Natural killer cell (primary cell): ENCODE data around the gene OXCT2. TPM values are rescaled to one million over a fixed set of nuclear protein-coding genes. Genes with fewer than 3 reads are reported as not detected.

Experiments used
- ATAC-seq, 3 donors: fragments of 150-1000 bp in 2 of 3; fragments of 200-7000 bp in 1 of 3; cut with Tn5 transposase; 1 replicate in 1 of 3; 2 replicates in 2 of 3; pipeline ENCODE4 v1.10.0; 2021; ENCODE audit warnings: mild to moderate bottlenecking in 2 of 3, moderate library complexity in 2 of 3
- DNase-seq, 2 donors: peaks; one replicate each; pipeline versions ENCODE4 v3.0.0 to v3.0.0-alpha.2; 2013 to 2021; ENCODE audit warnings: mixed read lengths in 1 of 2
- H3K27ac ChIP-seq: one replicate; pipeline ENCODE4 v1.5.1; 2013; ENCODE audit warnings: mild to moderate bottlenecking, low read length
- H3K27me3 ChIP-seq: one replicate; pipeline ENCODE4 v1.6.1; 2013; ENCODE audit warnings: low read length; ENCODE audit not compliant: control insufficient read depth, insufficient read depth
- H3K36me3 ChIP-seq: one replicate; pipeline ENCODE4 v1.6.1; 2013; ENCODE audit warnings: low read length; ENCODE audit not compliant: control insufficient read depth, insufficient read depth
- H3K4me1 ChIP-seq: one replicate; pipeline ENCODE4 v1.6.1; 2013; ENCODE audit warnings: low read length; ENCODE audit not compliant: control insufficient read depth, insufficient read depth
- H3K4me3 ChIP-seq: one replicate; pipeline ENCODE4 v1.5.1; 2013; ENCODE audit warnings: low read length
- H3K9me3 ChIP-seq: one replicate; pipeline ENCODE4 v1.6.1; 2013; ENCODE audit warnings: low read length; ENCODE audit not compliant: control insufficient read depth, insufficient read depth
- H3K27ac Mint-ChIP-seq, 2 donors: one replicate each; pipeline ENCODE4 v1.8.0; 2022; ENCODE audit warnings: mild to moderate bottlenecking in 2 of 2, mixed read lengths in 2 of 2, moderate library complexity in 1 of 2
- H3K27me3 Mint-ChIP-seq, 2 donors: one replicate each; pipeline ENCODE4 v1.8.0; 2022; ENCODE audit warnings: low read depth in 2 of 2, mixed read lengths in 2 of 2
- H3K36me3 Mint-ChIP-seq: one replicate; pipeline ENCODE4 v1.8.0; 2022; ENCODE audit warnings: mixed read lengths
- H3K4me1 Mint-ChIP-seq, 2 donors: one replicate each; pipeline ENCODE4 v1.8.0; 2022; ENCODE audit warnings: mixed read lengths in 2 of 2
- H3K4me3 Mint-ChIP-seq: one replicate; pipeline ENCODE4 v1.8.0; 2022; ENCODE audit warnings: mild to moderate bottlenecking, moderate library complexity, mixed read lengths
- H3K9me3 Mint-ChIP-seq, 2 donors: one replicate each; pipeline ENCODE4 v1.8.0; 2022; ENCODE audit warnings: mixed read lengths in 2 of 2
- CTCF ChIP-seq: fragments of 200-600 bp; IDR thresholded peaks from one replicate; pipeline ENCODE4 v1.8.0; 2022; ENCODE audit warnings: antibody characterized with exemption
- WGBS: methylation state at CpG from one replicate; pipeline ENCODE4 v1.1.7; 2013; ENCODE audit warnings: missing lambda C conversion rate; ENCODE audit not compliant: insufficient coverage; 5-methylcytosine and 5-hydroxymethylcytosine counted together
- intact Hi-C: fragments of 100-400 bp; cut with micrococcal nuclease; formaldehyde crosslinking; loops from one replicate; pipeline ENCODE4 v1.14.2; 2022
- total RNA-seq, 4 donors: library from RNA; stranded (reverse); fragments of 120-200 nt in 1 of 4; gene quantifications; one replicate each; pipeline versions ENCODE4 v1.2.3 to v1.2.4, GENCODE V29; 2013 to 2022

The OXCT2 gene
- total RNA-seq, 3 donors from 2014 or later (not counting 1 experiment from before 2014, with no cell fraction given) = 0.42 to 2.2 (median 1.9) TPM

GRCh38 chr1:39760074-39761008 lies 10.8 kb downstream of the OXCT2 start:
- Mint-ChIP-seq H3K4me1 (peaks cover 4% of the 10 kb centered on the region in 2 donors), H3K4me3 (no peak overlapping the region), H3K9me3 (no peaks in the 10 kb centered on the region), H3K27ac (no peak overlapping the region), H3K27me3 (no peaks in the 10 kb centered on the region), H3K36me3 (peaks cover 5% of the 10 kb centered on the region)
- Histone ChIP-seq H3K4me1 (no peaks in the 10 kb centered on the region), H3K27ac (no peak overlapping the region), H3K9me3 (no peaks in the 10 kb centered on the region), H3K36me3 (peaks cover 25% of the 10 kb centered on the region), H3K4me3 (no peak overlapping the region), H3K27me3 (no peaks in the 10 kb centered on the region)
- no peak for ATAC-seq
- DNase-seq = no peak
- no peak for TF ChIP-seq CTCF
- intact Hi-C loops = no loop called here
- 96% methylated on average over 16 of the region's 16 CpGs for WGBS

- Histone ChIP-seq H3K27ac (no peak overlapping the region), H3K36me3 (peaks cover 35% of the 10 kb centered on the region), H3K27me3 (no peaks in the 10 kb centered on the region), H3K4me1 (no peaks in the 10 kb centered on the region), H3K9me3 (no peaks in the 10 kb centered on the region), H3K4me3 (no peak overlapping the region)
- Mint-ChIP-seq H3K4me3 (no peak overlapping the region), H3K4me1 (peaks cover 4% of the 10 kb centered on the region in 2 donors), H3K27me3 (no peaks in the 10 kb centered on the region), H3K36me3 (peaks cover 5% of the 10 kb centered on the region), H3K27ac (no peak overlapping the region), H3K9me3 (no peaks in the 10 kb centered on the region)
- intact Hi-C loops = no loop called here
- ATAC-seq (no peak), DNase-seq (no peak)
- TF ChIP-seq CTCF = no peak
Measured at GRCh38 chr1:39759436-39759726, 11.8 kb downstream of the OXCT2 start.

DNA sequence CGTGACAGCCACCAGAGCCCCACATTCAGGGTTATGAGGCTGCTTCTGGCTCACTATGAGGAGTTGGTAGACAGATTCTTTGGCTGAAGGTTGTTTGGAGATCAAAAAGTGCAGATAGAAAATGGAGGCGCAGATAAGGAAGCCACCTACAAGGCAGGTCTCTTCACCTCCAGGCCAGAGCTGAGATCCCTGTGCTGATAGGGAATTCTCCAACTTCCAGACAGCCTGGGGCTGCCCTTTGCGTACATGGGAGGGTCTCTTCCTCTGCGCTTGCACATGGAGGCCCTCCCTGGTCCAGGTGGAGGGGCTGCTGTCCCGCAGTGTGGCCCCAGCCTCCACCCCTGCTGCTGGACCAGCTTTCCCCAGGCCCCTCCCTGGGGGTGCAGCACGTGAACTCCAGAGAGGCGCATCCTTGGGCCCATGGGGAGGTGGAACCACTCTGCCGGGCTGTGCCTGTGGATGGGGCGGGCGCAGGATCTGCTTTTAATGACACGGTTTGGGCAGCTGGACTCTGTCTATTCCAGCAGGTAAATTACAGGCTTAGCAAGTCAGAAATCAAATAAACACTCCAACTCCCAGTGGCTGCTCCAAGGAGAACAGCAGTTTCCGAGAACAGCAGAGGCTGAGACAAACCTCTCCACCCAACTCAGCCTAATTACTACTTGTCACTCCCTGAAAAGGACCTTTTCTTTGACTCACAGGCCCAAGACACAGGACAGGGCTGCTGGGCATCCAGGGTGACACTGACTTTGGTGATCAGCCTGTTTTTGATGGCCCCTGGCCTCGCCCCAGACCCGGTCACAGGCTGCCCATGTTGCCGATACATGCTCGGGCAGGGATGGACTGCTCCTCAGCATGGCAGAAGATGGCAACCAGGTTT lies 12.4 kb downstream of the OXCT2 start:
- Mint-ChIP-seq H3K4me3 (no peak overlapping the region), H3K4me1 (peaks cover 4% of the 10 kb centered on the region in 2 donors), H3K27ac (no peak overlapping the region), H3K36me3 (peaks cover 9% of the 10 kb centered on the region), H3K27me3 (no peaks in the 10 kb centered on the region), H3K9me3 (no peaks in the 10 kb centered on the region)
- no peak overlapping the region for H3K27ac ChIP-seq
- no peaks in the 10 kb centered on the region for H3K9me3 ChIP-seq
- H3K4me1 ChIP-seq = no peaks in the 10 kb centered on the region
- WGBS = 97% methylated on average over 16 of the region's 16 CpGs
- no peak for TF ChIP-seq CTCF
- H3K4me3 ChIP-seq = no peak overlapping the region
- H3K27me3 ChIP-seq = no peaks in the 10 kb centered on the region
- no peak for ATAC-seq
- intact Hi-C loops = no loop called here
- peaks cover 41% of the 10 kb centered on the region for H3K36me3 ChIP-seq
- DNase-seq = no peak
